ENCODE data around the gene OSGIN1. TPM values are rescaled to one million over a fixed set of nuclear protein-coding genes. Genes with fewer than 3 reads are reported as not detected.

OSGIN1 gene
- total RNA-seq, 2 donors from 2014 or later = 6.2 to 6.8 TPM

GRCh38 chr16:84014570-84015327 is 61.7 kb downstream of the OSGIN1 start:
- intact Hi-C loops (cut with DNase I) = no loop called here
- DNase-seq (ENCODE audit: low spot score) = no peak

GRCh38 chr16:84015399-84015798 is 62.4 kb downstream of the OSGIN1 start:
- intact Hi-C loops (cut with DNase I) = no loop called here
- DNase-seq (ENCODE audit: low spot score) = no peak

Other genes with a start within 250 kb of the OSGIN1 start
- 10 to 100 TPM; 68.8 to 81.1 TPM for gene HSBP1, start 145.3 kb upstream of the OSGIN1 start, total RNA-seq
- gene MLYCD, start 54.1 kb upstream of the OSGIN1 start, total RNA-seq = 1 to 10 TPM; 5.5 TPM
- gene NECAB2, start 15.0 kb downstream of the OSGIN1 start, total RNA-seq = 1 to 10 TPM in 1 of 2 donors, under 1 TPM in 1; 0.71 to 3.0 TPM
- gene SLC38A8, start 89.6 kb downstream of the OSGIN1 start, total RNA-seq = not detected
- 10 to 100 TPM; 61.9 to 71.3 TPM for gene MBTPS1, start 163.7 kb downstream of the OSGIN1 start, total RNA-seq
- gene HSDL1, start 191.9 kb downstream of the OSGIN1 start, total RNA-seq = 10 to 100 TPM; 10.1 to 21.2 TPM
- not detected for gene DNAAF1, start 192.1 kb downstream of the OSGIN1 start, total RNA-seq
- 10 to 100 TPM; 32.3 to 35.9 TPM for gene TAF1C, start 233.8 kb downstream of the OSGIN1 start, total RNA-seq
- gene ADAD2, start 237.9 kb downstream of the OSGIN1 start, total RNA-seq = not detected

Data from posterior vena cava (tissue), 2 donors.